ENCODE results near the gene NFATC3. TPM values are rescaled to one million over a fixed set of nuclear protein-coding genes. Genes with fewer than 3 reads are reported as not detected.

NFATC3 gene
- total and polyA plus RNA-seq, 2 donors from 2014 or later = 15.0 to 37.7 TPM

- Histone ChIP-seq H3K36me3 (ENCODE audit: control insufficient read depth in 2 of 3, insufficient read depth in 3 of 3, low read length in 3 of 3) (peaks cover 0 to 10% (median 10%) of the 10 kb centered on the region in 3 donors), H3K4me1 (ENCODE audit: control insufficient read depth in 2 of 3, insufficient read depth in 2 of 3, low read depth in 1 of 3, low read length in 3 of 3) (peaks cover 0 to 14% (median 13%) of the 10 kb centered on the region in 3 donors), H3K4me3 (ENCODE audit: low read length in 3 of 3) (no peak overlapping the region)
These were observed 13.7 kb upstream of the NFATC3 start for GRCh38 chr16:68071518-68071901.

GRCh38 chr16:68072038-68072695 is 13.0 kb upstream of the NFATC3 start:
- no peak for FAIRE-seq
- Histone ChIP-seq H3K27ac (ENCODE audit: low read depth in 2 of 2, low read length in 2 of 2) (peak overlapping the region in 1 of 2 donors; percentile 69), H3K36me3 (ENCODE audit: control insufficient read depth in 2 of 3, insufficient read depth in 3 of 3, low read length in 3 of 3) (peaks cover 0 to 10% (median 9%) of the 10 kb centered on the region in 3 donors), H3K4me3 (ENCODE audit: low read length in 3 of 3) (no peak overlapping the region), H3K9me3 (ENCODE audit: control insufficient read depth in 2 of 3, insufficient read depth in 1 of 3, low read length in 3 of 3) (no peaks in the 10 kb centered on the region), H3K9ac (ENCODE audit: low read length in 3 of 3) (no peak overlapping the region), H3K4me1 (ENCODE audit: control insufficient read depth in 2 of 3, insufficient read depth in 2 of 3, low read depth in 1 of 3, low read length in 3 of 3) (peaks cover 0 to 14% (median 13%) of the 10 kb centered on the region in 3 donors), H3K27me3 (ENCODE audit: control insufficient read depth, insufficient read depth, low read length) (no peaks in the 10 kb centered on the region)
- no peak for TF ChIP-seq CTCF (IDR thresholded peaks at IDR 0.05; ENCODE audit: borderline replicate concordance, extremely low read depth, insufficient read depth)
- DNase-seq = no peak
- intact Hi-C loops (cut with DNase I) = no loop called here

More at GRCh38 chr16:68071518-68071901, 13.7 kb upstream of the NFATC3 start:
- DNase-seq = no peak
- intact Hi-C loops (cut with DNase I) = no loop called here
- Histone ChIP-seq H3K9ac (ENCODE audit: low read length in 3 of 3) (no peak overlapping the region), H3K9me3 (ENCODE audit: control insufficient read depth in 2 of 3, insufficient read depth in 1 of 3, low read length in 3 of 3) (no peaks in the 10 kb centered on the region), H3K27me3 (ENCODE audit: control insufficient read depth, insufficient read depth, low read length) (no peaks in the 10 kb centered on the region), H3K27ac (ENCODE audit: low read depth in 2 of 2, low read length in 2 of 2) (no peak overlapping the region)
- FAIRE-seq = no peak
- TF ChIP-seq CTCF (IDR thresholded peaks at IDR 0.05; ENCODE audit: borderline replicate concordance, extremely low read depth, insufficient read depth) = no peak

- intact Hi-C loops (cut with DNase I) = no loop called here
- Histone ChIP-seq H3K9ac (ENCODE audit: low read length in 3 of 3) (no peak overlapping the region), H3K27me3 (ENCODE audit: control insufficient read depth, insufficient read depth, low read length) (no peaks in the 10 kb centered on the region), H3K36me3 (ENCODE audit: control insufficient read depth in 2 of 3, insufficient read depth in 3 of 3, low read length in 3 of 3) (peaks cover 0 to 10% (median 9%) of the 10 kb centered on the region in 3 donors), H3K4me3 (ENCODE audit: low read length in 3 of 3) (no peak overlapping the region), H3K27ac (ENCODE audit: low read depth in 2 of 2, low read length in 2 of 2) (no peak overlapping the region), H3K4me1 (ENCODE audit: control insufficient read depth in 2 of 3, insufficient read depth in 2 of 3, low read depth in 1 of 3, low read length in 3 of 3) (peaks cover 0 to 17% (median 15%) of the 10 kb centered on the region in 3 donors), H3K9me3 (ENCODE audit: control insufficient read depth in 2 of 3, insufficient read depth in 1 of 3, low read length in 3 of 3) (no peaks in the 10 kb centered on the region)
- no peak for FAIRE-seq
- TF ChIP-seq CTCF (IDR thresholded peaks at IDR 0.05; ENCODE audit: borderline replicate concordance, extremely low read depth, insufficient read depth) = no peak
- no peak for DNase-seq
These were observed 11.0 kb upstream of the NFATC3 start for GRCh38 chr16:68073902-68074760.

Data from kidney (tissue), 14 donors.